ENCODE data around the gene RNF41.

- peak; percentile 93 for TF ChIP-seq POLR2A (IDR thresholded peaks at IDR 0.05)
- peak in 1 of 3 experiments; percentile 14 for TF ChIP-seq CTCF (IDR thresholded peaks at IDR 0.05)
Observed at GRCh38 chr12:56221757-56222530, at the start of gene RNF41.

Data from testis (tissue), 2 donors.